H1 (cell line): Measurements from ENCODE around the gene OPCML. TPM values are rescaled to one million over a fixed set of nuclear protein-coding genes. Genes with fewer than 3 reads are reported as not detected.

Experiments used
- CTCF ChIA-PET: fragments of 300-600 bp; sonication (Branson Sonifier 250); formaldehyde crosslinking; loops from one replicate; lab custom pipeline; 2021; ENCODE audit not compliant: partially characterized antibody; lab: Charles Lee
- POLR2A ChIA-PET: fragments of 300-600 bp; sonication (Branson Sonifier 250); formaldehyde crosslinking; loops from one replicate; lab custom pipeline; 2021; ENCODE audit warnings: inconsistent platforms; ENCODE audit not compliant: partially characterized antibody; lab: Charles Lee
- DNase-seq, 2 experiments: peaks; one replicate each; pipeline versions ENCODE4 v3.0.0 to v3.0.0-alpha.2; 2010 to 2022; ENCODE audit warnings: low spot score in 2 of 2, low read depth in 1 of 2, mixed read lengths in 1 of 2
- FAIRE-seq: peaks from 2 replicates; lab custom pipeline; 2011; peaks lifted over from hg19 to GRCh38; lab: Jason Lieb, UNC
- H2AFZ ChIP-seq: 2 replicates; pipeline ENCODE4 v1.8.1; 2012; ENCODE audit warnings: low read length, inconsistent platforms
- H2AK5ac ChIP-seq: 2 replicates; pipeline ENCODE4 v1.6.1; 2013; ENCODE audit warnings: low read depth, low read length
- H2BK120ac ChIP-seq: replicated peaks from 2 replicates; pipeline ENCODE3; 2013; ENCODE audit warnings: low read depth, low read length, inconsistent platforms
- H2BK12ac ChIP-seq: 2 replicates; pipeline ENCODE4 v1.6.1; 2013; ENCODE audit warnings: low read depth, low read length
- H2BK15ac ChIP-seq: 2 replicates; pipeline ENCODE4 v1.6.1; 2013; ENCODE audit warnings: low read length
- H2BK20ac ChIP-seq: 2 replicates; pipeline ENCODE4 v1.6.1; 2013; ENCODE audit warnings: low read length
- H2BK5ac ChIP-seq: 2 replicates; pipeline ENCODE4 v1.6.1; 2013; ENCODE audit warnings: low read depth, low read length
- H3K14ac ChIP-seq: 2 replicates; pipeline ENCODE4 v1.6.1; 2013; ENCODE audit warnings: inconsistent platforms; ENCODE audit not compliant: insufficient read length
- H3K18ac ChIP-seq: 2 replicates; pipeline ENCODE4 v1.6.1; 2013; ENCODE audit warnings: low read length; ENCODE audit errors: extremely low read depth
- H3K23ac ChIP-seq: 2 replicates; pipeline ENCODE4 v1.6.1; 2013; ENCODE audit warnings: inconsistent platforms; ENCODE audit not compliant: insufficient read length
- H3K23me2 ChIP-seq: 2 replicates; pipeline ENCODE4 v1.6.1; 2013; ENCODE audit warnings: low read depth, low read length
- H3K27ac ChIP-seq: 2 replicates; pipeline ENCODE4 v1.6.1; 2011; ENCODE audit warnings: low read depth, low read length, inconsistent platforms
- H3K27me3 ChIP-seq, 4 experiments: replicated peaks in 1 of 4; 1 replicate in 1 of 4; 2 replicates in 3 of 4; pipeline versions ENCODE4 v1.6.1 to v1.8.1; 2011 to 2013; ENCODE audit warnings: low read length in 3 of 4, mild to moderate bottlenecking in 3 of 4, inconsistent platforms in 2 of 4, mixed read lengths in 2 of 4, moderate library complexity in 1 of 4; ENCODE audit not compliant: control insufficient read depth in 3 of 4, insufficient read depth in 3 of 4; ENCODE audit errors: extremely low read depth in 1 of 4
- H3K36me3 ChIP-seq, 4 experiments: 2 replicates each; pipeline versions ENCODE4 v1.6.1 to v1.8.1; 2011 to 2013; ENCODE audit warnings: mild to moderate bottlenecking in 4 of 4, low read length in 3 of 4, moderate library complexity in 2 of 4, control low read depth in 1 of 4, inconsistent platforms in 1 of 4; ENCODE audit not compliant: insufficient read depth in 4 of 4, control insufficient read depth in 2 of 4
- H3K4ac ChIP-seq: replicated peaks from 2 replicates; pipeline ENCODE3; 2013; ENCODE audit warnings: low read length, low read depth, mixed read lengths, inconsistent platforms; ENCODE audit not compliant: insufficient read length
- H3K4me1 ChIP-seq, 4 experiments: replicated peaks in 1 of 4; 1 replicate in 1 of 4; 2 replicates in 3 of 4; pipeline versions ENCODE4 v1.6.1 to v1.8.1; 2011 to 2013; ENCODE audit warnings: low read length in 3 of 4, inconsistent platforms in 2 of 4, mixed read lengths in 1 of 4; ENCODE audit not compliant: insufficient read depth in 4 of 4, control insufficient read depth in 3 of 4
- H3K4me2 ChIP-seq, 2 experiments: 2 replicates each; pipeline versions ENCODE4 v1.6.1 to v1.8.1; 2011 to 2013; ENCODE audit warnings: low read depth in 2 of 2, low read length in 2 of 2, control low read depth in 1 of 2, inconsistent platforms in 1 of 2, mild to moderate bottlenecking in 1 of 2; ENCODE audit not compliant: insufficient read depth in 1 of 2
- H3K4me3 ChIP-seq, 4 experiments: fragments of 200-600, 300-600 bp in 1 of 4; sonication (generic), shearing (Covaris generic), sonication (Bioruptor Twin) in 1 of 4; 2 replicates each; pipeline versions ENCODE4 v1.5.1 to v1.8.1; 2011 to 2016; ENCODE audit warnings: low read length in 4 of 4, low read depth in 3 of 4, control low read depth in 2 of 4, inconsistent platforms in 2 of 4, mild to moderate bottlenecking in 2 of 4, mixed read lengths in 1 of 4, moderate library complexity in 1 of 4; ENCODE audit not compliant: insufficient read depth in 2 of 4; ENCODE audit errors: extremely low read depth in 1 of 4
- H3K56ac ChIP-seq: replicated peaks from 2 replicates; pipeline ENCODE3; 2013; ENCODE audit warnings: low read depth, mild to moderate bottlenecking, mixed read lengths, low read length, inconsistent platforms; ENCODE audit not compliant: insufficient read length
- H3K79me1 ChIP-seq: 2 replicates; pipeline ENCODE4 v1.6.1; 2013; ENCODE audit warnings: low read depth, low read length, control low read depth
- H3K79me2 ChIP-seq, 2 experiments: 2 replicates each; pipeline versions ENCODE4 v1.6.1 to v1.8.1; 2012 to 2013; ENCODE audit warnings: low read length in 2 of 2, mild to moderate bottlenecking in 2 of 2, inconsistent platforms in 1 of 2; ENCODE audit not compliant: insufficient read depth in 2 of 2, control insufficient read depth in 1 of 2
- H3K9ac ChIP-seq, 4 experiments: replicated peaks in 1 of 4; 1 replicate in 1 of 4; 2 replicates in 3 of 4; pipeline versions ENCODE4 v1.6.1 to v1.8.1; 2011 to 2013; ENCODE audit warnings: low read depth in 3 of 4, low read length in 3 of 4, control low read depth in 2 of 4, mild to moderate bottlenecking in 2 of 4, moderate library complexity in 2 of 4, inconsistent platforms in 1 of 4; ENCODE audit errors: extremely low read depth in 1 of 4
- H3K9me3 ChIP-seq, 2 experiments: 2 replicates each; pipeline versions ENCODE4 v1.6.1 to v1.8.1; 2012 to 2013; ENCODE audit warnings: mild to moderate bottlenecking in 2 of 2, moderate library complexity in 2 of 2, control low read depth in 1 of 2, inconsistent platforms in 1 of 2, low read depth in 1 of 2, low read length in 1 of 2, mixed read lengths in 1 of 2; ENCODE audit not compliant: insufficient read depth in 2 of 2
- H4K20me1 ChIP-seq, 2 experiments: replicated peaks in 1 of 2; 2 replicates each; pipeline versions ENCODE3 to v1.8.1; 2011 to 2013; ENCODE audit warnings: inconsistent platforms in 2 of 2, low read length in 2 of 2, mild to moderate bottlenecking in 1 of 2; ENCODE audit not compliant: insufficient read depth in 2 of 2, control insufficient read depth in 1 of 2
- H4K5ac ChIP-seq: 2 replicates; pipeline ENCODE4 v1.6.1; 2013; ENCODE audit warnings: low read length, low read depth, mixed read lengths, inconsistent platforms; ENCODE audit not compliant: insufficient read length
- H4K8ac ChIP-seq: 2 replicates; pipeline ENCODE4 v1.8.0; 2013; ENCODE audit warnings: mild to moderate bottlenecking, moderate library complexity, low read length, inconsistent platforms; ENCODE audit not compliant: insufficient read depth; ENCODE audit errors: extremely low read depth
- H4K91ac ChIP-seq: replicated peaks from 2 replicates; pipeline ENCODE3; 2013; ENCODE audit warnings: low read length, mixed read lengths, inconsistent platforms; ENCODE audit not compliant: insufficient read length
- CTCF ChIP-seq, 3 experiments: IDR thresholded peaks; 1 replicate in 2 of 3; 2 replicates in 1 of 3; pipeline versions ENCODE4 v1.5.1 to v1.6.1; 2011; ENCODE audit warnings: low read length in 3 of 3, mild to moderate bottlenecking in 3 of 3, inconsistent platforms in 2 of 3, low read depth in 1 of 3, moderate library complexity in 1 of 3; ENCODE audit not compliant: insufficient read depth in 1 of 3; ENCODE audit errors: control extremely low read depth in 1 of 3
- WGBS, 2 experiments: shearing (Covaris generic) in 1 of 2; methylation state at CpG; one replicate each; pipeline versions ENCODE4 v1.1.6 to v1.1.7; 2013 to 2015; ENCODE audit warnings: low lambda C conversion rate in 2 of 2, mixed read lengths in 2 of 2, inconsistent platforms in 1 of 2, low coverage in 1 of 2, missing lambda C conversion rate in 1 of 2; ENCODE audit not compliant: insufficient replicate concordance in 2 of 2, insufficient coverage in 1 of 2, insufficient read length in 1 of 2; ENCODE audit errors: extremely low coverage in 1 of 2, missing lambda C conversion rate in 1 of 2; 5-methylcytosine and 5-hydroxymethylcytosine counted together
- polyA plus RNA-seq, 7 experiments: library from polyadenylated mRNA; depleted of rRNA in 3 of 7; stranded (reverse) in 5 of 7; unstranded in 2 of 7; fragments of >200 nt in 5 of 7; fragments of 200-250 nt in 2 of 7; gene quantifications; 1 replicate in 5 of 7; 2 replicates in 1 of 7; 4 replicates in 1 of 7; pipeline versions ENCODE4 v1.2.1 to v1.2.3, GENCODE V29; 2011 to 2013; ENCODE audit warnings: missing spikeins in 2 of 7, mixed read lengths in 2 of 7
- total RNA-seq: library from RNA; stranded (reverse); fragmentation: NEBNext Ultra II Directional; extraction: Animal tissue kit (Norgen Biotek cat#: 25700); gene quantifications from 2 replicates; pipeline ENCODE4 v1.2.1, GENCODE V29; 2021

Gene OPCML
- total and polyA plus RNA-seq, 2 of the 8 experiments (the other 6 are each of a cell fraction or from before 2014, with no cell fraction given), result 2.3 to 3.1 TPM

DNA sequence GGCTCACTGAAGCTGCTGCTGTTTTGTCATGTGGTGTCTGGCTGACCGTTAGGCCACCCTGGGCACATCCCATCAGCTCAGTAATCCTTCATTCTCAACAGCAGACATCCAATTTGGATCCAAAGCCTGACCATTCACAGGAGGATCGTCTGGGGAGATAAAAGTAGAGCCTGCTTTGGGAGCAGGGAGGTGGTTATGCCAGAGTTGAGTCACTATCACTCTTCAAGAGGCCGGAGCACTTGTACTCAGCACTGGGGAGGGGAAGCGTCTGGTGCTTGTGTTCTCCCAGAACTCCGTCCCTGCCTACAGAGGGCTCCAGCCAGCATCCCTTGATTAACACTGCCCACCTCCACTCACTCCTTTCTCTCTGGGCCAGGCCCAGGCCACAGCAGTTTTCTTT is 382.6 kb downstream of the OPCML start:
- 86% methylated on average over 5 of the region's 5 CpGs; no CpG with 5 or more reads in 1 of the 2 experiments for whole genome bisulfite sequencing, 2 experiments
- Histone ChIP-seq H3K79me1 (no peaks in the 10 kb centered on the region), H2AFZ (no peak overlapping the region), H3K36me3 (no peaks in the 10 kb centered on the region), H3K4ac (no peak overlapping the region), H3K9me3 (no peaks in the 10 kb centered on the region), H3K4me3 (no peak overlapping the region), H4K8ac (no peak overlapping the region), H3K4me2 (no peak overlapping the region), H3K23ac (no peak overlapping the region), H4K91ac (no peak overlapping the region), H2BK20ac (no peak overlapping the region), H3K9ac (no peak overlapping the region), H4K5ac (no peak overlapping the region), H3K79me2 (no peaks in the 10 kb centered on the region), H2BK12ac (no peak overlapping the region; the same call in 1 of the 2 replicates), H3K4me1 (peaks cover 0 to 2% (median 0%) of the 10 kb centered on the region in 4 experiments; a peak in 2 of 7 replicates), H3K56ac (no peak overlapping the region), H3K18ac (no peak overlapping the region), H2BK5ac (no peak overlapping the region), H2AK5ac (no peak overlapping the region), H3K27me3 (no peaks in the 10 kb centered on the region), H2BK120ac (no peak overlapping the region), H2BK15ac (no peak overlapping the region), H3K23me2 (no peaks in the 10 kb centered on the region), H3K27ac (no peak overlapping the region), H4K20me1 (no peaks in the 10 kb centered on the region), H3K14ac (no peak overlapping the region)
- no peak for DNase-seq
- no peak for FAIRE-seq
- POLR2A ChIA-PET, result no interaction called here
- CTCF ChIA-PET, result interaction anchor here (1.2 to 2.5 kb wide), 3 partner anchors 14 to 39 kb away, joined by 3 to 16 read pairs (median 3); no protein-coding TSS in a partner anchor
- peak in 1 of 3 experiments; percentile 12; a peak in 1 of 4 replicates for TF ChIP-seq CTCF (IDR thresholded peaks at IDR 0.05; ENCODE audit: control extremely low read depth in 1 of 3, insufficient read depth in 1 of 3, low read depth in 1 of 3, low read length in 3 of 3)
